ENCODE results near the gene ESRRG.

- TF ChIP-seq POLR2A (IDR thresholded peaks at IDR 0.05) (no peak), CTCF (IDR thresholded peaks at IDR 0.05) (no peak), EP300 (IDR thresholded peaks at IDR 0.05) (no peak)
These were observed 162.7 kb downstream of the ESRRG start for GRCh38 chr1:216560527-216560926.
